Activated CD4-positive, alpha-beta T cell treated with anti-CD3 and anti-CD28 coated beads, Interleukin-2, amount 50 U/mL, for 24 hours (primary cell): ENCODE data around the gene ADSS1.
A peak's percentile ranks its signal among the peaks of the same experiment; 100 is the strongest.

Experiments used
- DNase-seq, 2 donors: peaks; one replicate each; pipeline ENCODE4 v3.0.0-alpha.2; 2020; ENCODE audit warnings: low read depth in 1 of 2, low spot score in 1 of 2

Gene ADSS1

GRCh38 chr14:104766256-104766862 is 42.3 kb downstream of the ADSS1 start:
- DNase-seq, result no peak

DNA sequence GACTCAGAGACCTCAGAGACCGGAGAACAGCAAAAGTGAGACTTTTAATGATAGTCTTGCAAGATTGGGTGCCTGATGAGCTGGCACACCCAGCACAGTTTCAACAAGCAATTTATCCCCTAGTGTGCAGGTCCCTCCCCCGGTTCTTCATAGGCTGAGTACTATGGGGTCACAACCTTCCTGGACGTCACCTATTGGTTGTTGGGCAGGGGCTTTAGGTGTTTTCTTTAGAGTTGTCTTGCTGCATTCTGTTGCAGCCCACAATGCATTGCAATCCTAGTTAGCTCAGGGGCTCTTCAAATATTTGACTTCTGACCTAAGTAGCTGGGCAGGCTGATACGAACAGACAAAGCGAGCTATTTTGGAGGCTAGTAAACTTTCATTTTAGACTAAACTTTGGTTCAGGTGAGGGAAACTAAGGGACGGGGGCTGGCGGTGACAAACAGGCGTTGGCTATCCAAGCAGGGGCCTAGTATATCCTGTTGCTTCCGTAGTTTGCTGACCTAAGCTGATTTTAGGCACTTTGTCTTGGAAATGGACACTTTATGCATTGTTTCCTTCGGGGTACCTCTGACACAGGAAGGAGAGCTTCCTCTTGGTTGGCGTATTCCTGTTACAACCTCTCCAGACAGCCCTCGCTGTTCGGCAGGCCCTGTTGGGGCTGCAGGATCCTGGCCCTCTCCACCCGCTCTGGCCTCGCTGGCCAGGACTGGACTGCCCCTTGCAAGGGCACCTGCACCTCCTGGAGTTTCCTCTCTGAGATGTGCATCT is 43.0 kb downstream of the ADSS1 start:
- DNase-seq, result no peak

DNA sequence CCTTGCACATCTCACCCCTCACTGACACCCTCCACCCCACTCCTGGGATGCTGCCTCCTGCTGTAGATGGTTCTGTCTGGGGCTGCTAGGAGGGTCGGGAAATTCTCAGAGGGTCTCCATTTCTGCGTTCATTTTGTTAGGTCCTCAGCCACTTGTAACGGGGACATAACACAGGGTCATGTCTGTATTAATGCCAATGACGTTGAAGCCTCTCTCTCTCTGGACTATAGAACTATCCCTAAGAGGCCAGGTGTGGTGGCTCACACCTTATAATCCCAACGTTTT is 43.5 kb downstream of the ADSS1 start:
- no peak for DNase-seq

GRCh38 chr14:104768437-104769323 is 44.7 kb downstream of the ADSS1 start:
- peak; percentile 86 to 94 for DNase-seq

GRCh38 chr14:104769324-104770071 is 45.5 kb downstream of the ADSS1 start:
- no peak for DNase-seq

- DNase-seq, result no peak
Observed at GRCh38 chr14:104770072-104770579, 46.1 kb downstream of the ADSS1 start.

DNA sequence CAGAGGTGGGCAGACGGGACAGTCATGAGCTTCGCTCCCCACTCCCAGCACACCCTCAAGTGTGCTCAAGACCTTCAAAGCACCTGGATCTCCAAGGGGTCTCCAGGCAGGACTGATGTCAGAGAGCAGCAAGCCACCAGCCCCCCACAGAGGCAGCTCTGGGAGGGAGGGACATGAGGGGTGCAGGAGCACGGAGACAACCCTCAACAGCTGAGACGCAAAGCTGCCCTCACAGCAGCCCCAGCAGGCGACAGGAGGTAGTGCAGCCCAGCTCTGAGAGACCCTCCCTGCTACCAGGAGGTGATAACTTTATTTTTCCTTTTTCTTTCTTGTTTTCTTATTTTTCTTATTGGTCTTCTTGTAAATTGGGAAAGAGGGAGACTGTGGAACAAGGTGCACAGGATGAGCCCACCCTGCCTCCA is 46.8 kb downstream of the ADSS1 start:
- no peak for DNase-seq

GRCh38 chr14:104771374-104771773 is 47.3 kb downstream of the ADSS1 start:
- DNase-seq, result no peak

DNA sequence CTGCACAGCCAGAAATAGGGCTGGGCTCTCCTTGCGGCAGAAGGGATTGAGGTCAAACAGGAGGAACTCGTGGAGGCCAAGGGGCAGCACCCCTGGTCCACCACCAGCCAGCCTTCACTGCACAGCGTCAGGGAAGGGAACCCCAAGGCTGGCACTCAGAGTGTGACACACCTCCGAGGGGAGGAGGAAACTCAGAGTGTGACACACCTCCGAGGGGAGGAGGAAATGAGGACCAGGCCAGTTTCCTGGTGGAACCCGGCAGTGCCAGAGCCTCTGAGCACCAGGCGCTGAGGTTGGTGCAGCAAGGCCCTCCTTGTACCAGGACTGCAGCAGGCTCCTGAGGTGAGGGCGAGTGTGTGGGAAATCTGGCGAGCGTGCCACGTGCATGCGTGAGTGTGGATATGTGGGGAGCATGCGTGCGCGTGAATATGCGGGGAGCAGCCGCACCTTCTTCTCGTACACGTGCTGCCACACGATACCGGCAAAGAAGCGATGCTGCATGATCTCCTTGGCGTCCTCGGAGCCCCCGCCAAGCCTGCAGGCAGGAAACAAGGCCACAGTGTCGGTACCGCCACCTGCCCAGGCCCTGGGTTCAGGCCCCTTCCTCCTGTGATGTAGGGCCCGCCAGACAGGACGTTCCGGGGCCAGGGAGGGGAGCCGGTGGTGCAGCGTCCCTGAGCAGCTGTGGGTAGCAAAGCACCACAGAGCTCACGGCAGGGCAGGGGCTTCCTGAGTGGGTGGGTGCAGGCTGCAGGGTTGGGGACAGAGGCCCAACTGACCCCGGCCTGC is 48.1 kb downstream of the ADSS1 start:
- no peak for DNase-seq

DNA sequence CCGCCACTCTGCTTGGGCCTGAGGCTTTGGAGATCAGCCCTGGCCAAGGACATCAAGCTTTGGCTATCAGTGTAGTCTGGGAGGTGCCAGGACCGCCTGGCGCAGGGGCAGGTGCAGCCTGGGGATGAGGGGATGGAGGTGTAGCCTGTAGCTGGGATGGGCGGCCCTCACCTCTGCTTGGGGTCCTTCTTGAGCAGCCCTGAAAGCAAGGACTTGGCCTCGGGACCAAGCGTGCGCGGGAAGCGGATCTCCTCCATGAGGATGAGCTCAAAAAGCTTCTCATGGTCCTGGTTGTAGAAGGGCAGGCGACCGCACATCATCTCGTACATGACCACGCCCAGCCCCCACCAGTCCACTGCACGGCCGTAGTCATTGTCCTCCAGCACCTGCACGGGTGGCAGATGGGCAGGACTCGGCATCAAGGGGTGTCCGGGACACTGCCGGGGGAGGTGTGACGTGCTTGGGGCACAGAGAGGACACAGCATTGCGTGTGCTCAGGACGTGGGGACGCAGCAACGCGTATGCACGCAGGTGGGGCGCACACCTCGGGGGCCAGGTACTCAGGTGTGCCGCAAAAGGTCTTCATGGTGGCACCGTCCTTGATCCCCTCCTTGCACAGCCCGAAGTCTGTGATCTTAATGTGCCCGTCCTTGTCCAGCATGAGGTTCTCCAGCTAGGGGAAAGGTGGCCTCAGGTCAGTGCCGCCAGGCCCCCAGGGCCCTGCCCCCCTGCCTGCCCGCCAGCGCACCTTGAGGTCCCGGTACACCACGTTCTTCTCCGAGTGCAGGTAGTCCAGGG is 48.9 kb downstream of the ADSS1 start:
- DNase-seq, result no peak

GRCh38 chr14:104773505-104774452 is 49.8 kb downstream of the ADSS1 start:
- DNase-seq, result no peak

DNA sequence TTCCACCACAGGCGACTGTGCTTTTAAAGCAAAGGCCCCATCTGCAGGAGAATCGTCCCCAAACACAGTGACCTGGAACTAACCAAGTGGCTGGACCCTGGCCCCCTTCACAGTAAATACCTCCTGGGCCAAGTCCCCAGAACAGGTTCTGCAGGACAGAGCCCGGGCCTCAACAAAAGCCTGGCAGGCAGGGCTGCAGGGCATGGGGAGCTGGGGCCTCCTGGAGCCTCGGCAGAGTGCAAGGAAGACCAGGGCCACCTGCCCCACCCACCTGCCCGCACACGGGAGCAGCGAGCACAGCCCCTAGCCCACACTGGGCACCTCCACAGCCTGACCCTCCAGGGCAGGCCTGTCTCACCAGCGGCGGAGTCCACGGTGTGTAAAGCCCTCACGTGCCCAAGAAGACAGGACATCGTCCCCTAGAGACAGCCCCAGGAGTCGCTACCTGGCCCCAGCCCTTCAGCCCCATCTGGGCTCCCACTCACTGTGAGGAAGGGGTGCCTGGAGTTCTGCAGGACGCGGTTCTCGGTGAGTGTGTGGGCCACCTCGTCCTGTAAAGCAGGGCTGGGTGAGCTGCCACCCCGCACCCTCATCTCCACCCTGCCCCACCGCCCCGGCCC is 50.5 kb downstream of the ADSS1 start:
- no peak for DNase-seq

GRCh38 chr14:104775073-104775489 is 51.1 kb downstream of the ADSS1 start:
- DNase-seq, result no peak

DNA sequence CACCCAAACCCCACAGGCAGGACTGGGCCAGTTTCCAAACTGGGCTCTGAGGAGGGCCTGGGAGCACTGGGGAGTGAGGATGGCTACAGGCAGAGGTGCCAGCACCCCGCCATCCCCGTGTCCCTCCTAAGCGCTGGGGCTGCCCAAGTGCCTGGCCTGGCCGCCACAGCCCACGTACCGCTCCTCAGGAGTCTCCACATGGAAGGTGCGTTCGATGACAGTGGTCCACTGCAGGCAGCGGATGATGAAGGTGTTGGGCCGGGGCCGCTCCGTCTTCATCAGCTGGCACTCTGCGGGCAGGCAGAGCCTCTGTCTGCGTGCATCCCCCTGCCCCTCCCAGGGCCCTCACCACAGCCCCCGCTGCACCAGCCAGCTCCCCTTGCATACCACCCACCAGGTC is 52.5 kb downstream of the ADSS1 start:
- no peak for DNase-seq

DNA sequence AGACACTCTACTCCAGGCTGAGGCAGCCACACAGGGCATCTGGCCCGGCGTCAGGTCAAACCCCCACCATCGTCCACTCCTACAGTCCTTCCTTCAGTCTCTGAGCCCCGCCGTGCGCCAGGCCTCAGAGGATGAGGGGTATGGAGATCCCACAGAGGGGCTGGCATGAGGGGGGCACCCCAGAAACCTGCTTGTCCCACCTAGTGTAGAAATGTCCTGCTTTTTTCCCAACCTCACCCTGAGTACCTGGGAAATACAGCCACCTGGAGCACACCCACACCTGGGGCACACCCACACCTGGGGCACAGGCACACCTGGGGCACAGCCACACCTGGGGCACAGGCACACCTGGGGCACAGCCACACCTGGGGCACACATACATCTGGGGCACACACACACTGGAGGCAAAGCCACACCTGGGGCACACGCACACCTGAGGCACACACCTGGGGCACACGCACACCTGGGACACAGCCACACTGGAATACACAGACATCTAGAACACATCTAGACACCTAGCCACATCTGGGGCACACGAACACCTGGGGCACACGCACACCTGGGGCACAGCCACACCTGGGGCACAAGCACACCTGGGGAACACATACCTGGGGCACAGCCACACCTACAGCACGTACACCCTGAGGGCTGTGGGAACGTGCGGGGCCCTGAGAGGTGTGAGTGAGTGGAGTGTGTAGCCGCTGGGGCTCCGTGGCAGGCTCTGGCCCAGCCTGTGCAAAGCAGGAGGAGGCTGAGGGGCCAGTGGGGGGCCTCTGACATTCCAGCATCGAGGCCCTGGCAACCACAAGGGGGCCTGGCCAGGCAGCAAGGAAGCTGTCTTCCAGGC is 53.2 kb downstream of the ADSS1 start:
- DNase-seq, result no peak

DNA sequence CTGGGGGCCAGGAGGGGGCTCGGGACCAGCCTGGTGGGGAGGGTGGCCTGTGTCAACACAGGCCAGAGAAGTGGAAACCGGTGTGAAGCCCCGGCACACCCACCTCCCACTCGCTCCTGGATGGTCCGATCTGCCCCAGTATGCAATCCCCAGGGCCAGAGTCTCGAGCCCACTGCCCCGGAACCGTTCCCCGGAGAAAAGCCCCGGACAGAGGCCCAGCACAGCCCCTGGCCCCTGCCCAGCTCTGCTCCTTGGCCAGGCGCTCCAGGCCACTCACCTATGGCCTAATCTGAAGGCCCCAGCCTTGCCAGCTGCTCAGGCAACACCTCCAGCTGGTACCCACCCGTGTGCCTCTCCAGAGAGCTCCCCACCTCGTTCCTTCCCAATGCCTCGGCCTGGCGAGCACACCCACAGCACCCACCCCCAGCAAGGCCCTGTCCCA is 53.8 kb downstream of the ADSS1 start:
- DNase-seq, result no peak
